Panc1 (cell line): Measurements from ENCODE around the gene SF3B5. TPM values are rescaled to one million over a fixed set of nuclear protein-coding genes. Genes with fewer than 3 reads are reported as not detected.

Experiments used
- ATAC-seq: fragments of 200-7000 bp; cut with Tn5 transposase; 2 replicates; pipeline ENCODE4 v1.9.1; 2020; ENCODE audit warnings: mild to moderate bottlenecking, moderate library complexity
- BruUV-seq: library from RNA; stranded (reverse); fragments of 400-500 nt; replicated peaks from 2 replicates; lab custom pipeline; 2021; lab: Mats Ljungman, UMichigan
- CTCF ChIA-PET: fragments of 300-600 bp; sonication (Branson Sonifier 250); formaldehyde crosslinking; loops from one replicate; lab custom pipeline; 2022; ENCODE audit warnings: antibody characterized with exemption; lab: Charles Lee
- POLR2A ChIA-PET: fragments of 300-600 bp; sonication (Branson Sonifier 250); formaldehyde crosslinking; loops from one replicate; lab custom pipeline; 2022; ENCODE audit warnings: antibody characterized with exemption; lab: Charles Lee
- DNase-seq: peaks from one replicate; pipeline ENCODE4 v3.0.0-alpha.2; 2010; ENCODE audit warnings: low read depth, low spot score
- H3K27ac ChIP-seq: 2 replicates; pipeline ENCODE4 v1.5.1; 2011; ENCODE audit warnings: mild to moderate bottlenecking, low read length, inconsistent platforms
- H3K27me3 ChIP-seq: fragments of 200-500 bp; sonication (Bioruptor generic); 2 replicates; pipeline ENCODE4 v1.6.0; 2014; ENCODE audit warnings: low read length, inconsistent platforms; ENCODE audit not compliant: control insufficient read depth, insufficient read depth
- H3K36me3 ChIP-seq: fragments of 200-500 bp; sonication (Bioruptor generic); 2 replicates; pipeline ENCODE4 v1.5.1; 2014; ENCODE audit warnings: inconsistent platforms, mild to moderate bottlenecking, low read length, moderate library complexity; ENCODE audit not compliant: control insufficient read depth, insufficient read depth
- H3K4me1 ChIP-seq: 2 replicates; pipeline ENCODE4 v1.5.1; 2011; ENCODE audit warnings: inconsistent platforms, mild to moderate bottlenecking, low read length, moderate library complexity; ENCODE audit not compliant: control insufficient read depth, insufficient read depth
- H3K4me3 ChIP-seq, 2 experiments: 2 replicates each; pipeline ENCODE4 v1.5.1; 2011 to 2012; ENCODE audit warnings: low read depth in 2 of 2, low read length in 2 of 2, mild to moderate bottlenecking in 2 of 2, inconsistent platforms in 1 of 2, moderate library complexity in 1 of 2
- H3K9me3 ChIP-seq: fragments of 200-500 bp; sonication (Bioruptor generic); 2 replicates; pipeline ENCODE4 v1.5.1; 2014; ENCODE audit warnings: low read depth, mild to moderate bottlenecking, inconsistent platforms, low read length, moderate library complexity; ENCODE audit not compliant: control insufficient read depth, insufficient read depth
- CTCF ChIP-seq: fragments of 450-650 bp; IDR thresholded peaks from 2 replicates; pipeline ENCODE4 v1.5.1; 2017; ENCODE audit warnings: mild to moderate bottlenecking
- POLR2AphosphoS5 ChIP-seq: IDR thresholded peaks from 2 replicates; pipeline ENCODE4 v1.6.1; 2012; ENCODE audit warnings: mild to moderate bottlenecking, low read depth, low read length, moderate library complexity
- REST ChIP-seq, 2 experiments: IDR thresholded peaks; 2 replicates each; pipeline ENCODE4 v1.6.1; 2011 to 2012; ENCODE audit warnings: low read depth in 2 of 2, control low read depth in 1 of 2, low read length in 1 of 2, mild to moderate bottlenecking in 1 of 2, moderate library complexity in 1 of 2; ENCODE audit not compliant: insufficient read depth in 1 of 2
- SIN3A ChIP-seq: IDR thresholded peaks from 2 replicates; pipeline ENCODE4 v1.6.1; 2012; ENCODE audit warnings: low read depth, mild to moderate bottlenecking, low read length, moderate library complexity, borderline replicate concordance; ENCODE audit not compliant: insufficient read depth
- TCF7L2 ChIP-seq: IDR thresholded peaks from 2 replicates; pipeline ENCODE4 v1.6.1; 2011; ENCODE audit warnings: mild to moderate bottlenecking, low read depth, low read length, inconsistent platforms
- in situ Hi-C: cut with HindIII; loops from 2 replicates; pipeline ENCODE4 v1.10.0; 2016; ENCODE audit warnings: low sequenced_read_pairs, low pct_unique_long_range_greater_than_20kb
- intact Hi-C: fragments of 100-400 bp; cut with micrococcal nuclease; formaldehyde crosslinking; loops from one replicate; pipeline ENCODE4 v1.10.0; 2022; ENCODE audit not compliant: unreplicated experiment
- total RNA-seq: library from RNA; stranded (reverse); gene quantifications from one replicate; pipeline ENCODE4 v1.2.1, GENCODE V29; 2021; ENCODE audit not compliant: unreplicated experiment

SF3B5 gene
- total RNA-seq, 1 experiment from 2014 or later, result 128 TPM

GRCh38 chr6:144143878-144144277, 48.5 kb upstream of the SF3B5 start:
- BruUV-seq, result no TSS peak
- no peak for ATAC-seq
- Histone ChIP-seq H3K4me3 (no peak overlapping the region), H3K27me3 (no peaks in the 10 kb centered on the region), H3K27ac (no peak overlapping the region), H3K36me3 (no peaks in the 10 kb centered on the region), H3K4me1 (no peaks in the 10 kb centered on the region), H3K9me3 (no peaks in the 10 kb centered on the region)
- intact Hi-C loops, result no loop called here
- ChIA-PET CTCF (no interaction called here), POLR2A (no interaction called here)
- in situ Hi-C loops, result no loop called here
- TF ChIP-seq REST (IDR thresholded peaks at IDR 0.05; ENCODE audit: insufficient read depth in 1 of 2, low read depth in 2 of 2, low read length in 1 of 2) (no peak), TCF7L2 (no peak), POLR2AphosphoS5 (no peak), CTCF (no peak), SIN3A (no peak)
- DNase-seq, result no peak

- Histone ChIP-seq H3K27ac (no peak overlapping the region), H3K27me3 (no peaks in the 10 kb centered on the region), H3K36me3 (no peaks in the 10 kb centered on the region), H3K4me1 (no peaks in the 10 kb centered on the region), H3K9me3 (no peaks in the 10 kb centered on the region), H3K4me3 (no peak overlapping the region)
- intact Hi-C loops, result no loop called here
- CTCF ChIA-PET, result no interaction called here
- TF ChIP-seq CTCF (no peak), TCF7L2 (no peak), POLR2AphosphoS5 (no peak), REST (IDR thresholded peaks at IDR 0.05; ENCODE audit: insufficient read depth in 1 of 2, low read depth in 2 of 2, low read length in 1 of 2) (no peak), SIN3A (no peak)
- in situ Hi-C loops, result no loop called here
- no TSS peak for BruUV-seq
- no peak for ATAC-seq
- POLR2A ChIA-PET, result no interaction called here
- DNase-seq, result no peak
These were observed 47.7 kb upstream of the SF3B5 start for GRCh38 chr6:144143106-144143505.
